HG02884 (cell line): ENCODE measurements around the gene HLA-DQB1.
A peak's percentile ranks its signal among the peaks of the same experiment; 100 is the strongest.
"Not testable (repeated sequence)": the region's sequence is repeated elsewhere in the genome, so short reads cannot be mapped to it uniquely, and the experiment has no call there.

Experiments used
- ATAC-seq: cut with Tn5 transposase; IDR thresholded peaks from one replicate; pipeline ENCODE4 v1.9.1; 2021; ENCODE audit warnings: mild to moderate bottlenecking, moderate library complexity; ENCODE audit not compliant: unreplicated experiment

Gene HLA-DQB1

DNA sequence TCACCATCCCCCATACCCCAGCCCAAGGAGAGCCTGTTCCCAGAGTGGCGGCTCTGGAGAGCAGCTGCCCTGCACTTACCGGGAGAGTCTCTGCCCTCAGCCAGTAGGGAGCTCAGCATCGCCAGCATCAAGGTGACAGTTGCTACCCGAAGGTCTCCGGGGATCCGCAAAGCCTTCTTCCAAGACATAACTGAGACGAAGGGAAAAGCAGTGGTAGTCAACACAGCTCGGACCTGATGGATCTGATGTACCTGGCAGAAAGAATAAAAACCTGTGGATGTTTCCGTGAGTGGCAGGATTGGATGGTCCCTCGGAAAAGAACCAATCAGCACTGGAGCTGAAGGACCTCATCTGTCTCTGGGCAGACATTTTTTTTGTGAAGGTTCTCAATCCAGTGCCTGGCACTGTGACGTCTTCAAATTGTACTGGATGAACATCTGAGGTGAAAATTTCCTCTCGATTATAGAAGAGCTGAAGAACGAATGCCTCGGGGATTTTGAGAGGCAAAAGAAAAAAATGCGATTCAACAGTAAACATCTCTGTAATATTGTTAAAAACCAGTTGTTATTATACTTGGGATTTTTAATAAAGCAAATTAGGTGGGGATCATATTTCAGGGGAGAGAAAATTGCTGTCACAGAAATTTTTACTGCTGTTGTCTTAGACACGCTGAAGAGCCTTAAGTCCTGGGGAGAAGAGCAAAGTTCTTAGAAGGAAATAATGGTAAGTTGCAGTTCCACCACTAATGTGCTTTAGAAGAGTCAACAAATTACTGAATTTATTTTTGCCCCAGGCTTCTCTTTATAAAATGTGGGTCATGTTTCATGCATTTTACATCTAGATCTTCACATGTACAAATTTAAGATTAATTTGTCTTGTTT, at the start of gene HLA-DQB1:
TSS of gene HLA-DQB1 (minus strand) at position 238 of the 881 bp plus-strand sequence. CDS start at position 188, 50 bp downstream.
- ATAC-seq: peak; percentile 50

GRCh38 chr6:32713241-32713640, 46.8 kb upstream of the HLA-DQB1 start:
- ATAC-seq: no peak

- ATAC-seq: no peak
Observed at GRCh38 chr6:32709625-32710024, 43.2 kb upstream of the HLA-DQB1 start.

GRCh38 chr6:32705164-32705563, 38.7 kb upstream of the HLA-DQB1 start:
- not testable (repeated sequence) for ATAC-seq

GRCh38 chr6:32703347-32703746, 36.9 kb upstream of the HLA-DQB1 start:
- no peak for ATAC-seq

DNA sequence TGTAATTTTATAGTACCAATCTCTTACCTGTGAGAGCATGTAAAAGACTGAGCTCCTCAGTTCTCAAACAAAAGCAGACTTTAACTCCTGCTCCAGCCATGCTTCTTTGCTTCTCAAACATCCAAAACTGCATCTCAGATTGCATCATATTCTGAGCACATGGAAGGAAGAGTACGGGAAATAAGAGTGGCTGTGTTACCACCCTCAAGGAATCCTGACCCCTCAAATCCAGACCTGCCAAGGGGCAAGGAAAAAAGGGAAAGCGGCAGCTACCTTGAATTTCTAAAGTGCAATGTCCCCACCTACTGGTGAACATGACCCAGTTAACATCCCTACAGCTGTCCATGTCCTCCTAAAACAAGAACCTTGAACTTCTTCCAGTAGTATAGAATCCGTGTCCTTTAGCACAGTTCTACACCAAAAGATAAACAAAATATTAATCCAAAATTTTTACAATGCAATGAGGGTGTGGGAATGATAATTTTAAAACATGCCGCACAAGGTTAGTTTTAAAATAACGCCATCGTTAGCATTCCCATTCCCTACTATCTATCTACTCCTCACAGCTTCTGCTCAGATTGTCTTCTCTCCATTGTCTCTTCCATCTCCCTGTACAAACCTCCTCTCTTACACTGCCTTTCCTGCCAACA, 34.1 kb upstream of the HLA-DQB1 start:
- no peak for ATAC-seq

DNA sequence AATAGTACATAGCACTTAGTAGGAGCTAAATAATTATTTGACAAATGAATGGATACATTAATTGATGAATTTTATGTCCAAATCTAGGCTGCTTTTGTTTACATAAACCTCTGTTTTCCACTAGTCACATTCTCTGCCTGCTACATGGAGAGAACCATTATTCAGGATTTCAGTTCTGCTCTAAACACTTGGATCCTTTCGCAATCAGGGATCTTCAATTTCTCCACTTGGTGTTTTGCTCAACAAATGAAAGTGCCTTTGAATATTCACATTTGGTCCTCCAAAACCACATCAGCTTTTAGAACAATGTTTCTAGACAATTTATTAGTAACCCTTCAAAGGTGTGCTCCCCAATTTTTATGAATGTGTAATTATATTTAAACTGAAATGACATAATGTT, 30.6 kb upstream of the HLA-DQB1 start:
- ATAC-seq: no peak

GRCh38 chr6:32692019-32692418, 25.6 kb upstream of the HLA-DQB1 start:
- no peak for ATAC-seq

- no peak for ATAC-seq
Observed at GRCh38 chr6:32689531-32690501, 23.4 kb upstream of the HLA-DQB1 start.

DNA sequence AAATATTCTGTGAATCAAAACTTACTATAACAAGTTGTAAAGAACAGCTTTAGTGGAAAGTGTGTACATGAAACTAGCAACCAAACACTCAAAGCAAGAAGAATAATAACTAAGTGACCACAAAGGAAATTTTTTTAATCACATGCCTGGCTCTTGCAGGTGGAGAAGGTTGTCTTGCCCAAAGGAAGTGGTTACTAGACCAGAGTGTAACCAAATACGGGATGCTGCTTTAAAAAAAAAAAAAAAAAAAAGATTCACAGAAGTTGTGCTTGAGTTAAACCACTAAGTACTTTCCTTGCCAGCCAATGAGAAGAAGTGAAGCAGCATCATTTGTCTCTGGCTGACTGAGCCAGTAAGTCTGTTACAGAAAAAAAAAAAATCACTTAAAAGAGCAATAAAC, 19.1 kb upstream of the HLA-DQB1 start:
- ATAC-seq: peak; percentile 71

DNA sequence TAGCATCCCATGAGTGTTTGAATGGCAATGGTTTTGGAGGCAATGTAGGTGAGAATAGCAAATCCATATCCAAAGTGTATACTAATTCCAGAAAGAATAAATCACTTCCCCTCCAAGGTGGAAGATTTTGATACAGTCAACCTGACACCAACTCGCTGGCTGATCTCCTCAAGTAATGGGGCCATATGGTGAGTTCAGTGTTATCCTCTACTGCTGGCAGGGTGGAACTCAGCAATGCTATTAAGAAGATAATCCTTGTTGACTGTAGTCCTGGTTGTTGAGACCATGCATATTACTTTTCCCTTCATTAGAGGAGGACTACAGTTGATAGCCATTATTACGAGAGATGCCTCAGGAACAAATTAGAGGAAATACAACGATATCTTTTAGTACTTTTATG, 17.8 kb upstream of the HLA-DQB1 start:
- no peak for ATAC-seq

- no peak for ATAC-seq
Observed at GRCh38 chr6:32680055-32680454, 13.6 kb upstream of the HLA-DQB1 start.

DNA sequence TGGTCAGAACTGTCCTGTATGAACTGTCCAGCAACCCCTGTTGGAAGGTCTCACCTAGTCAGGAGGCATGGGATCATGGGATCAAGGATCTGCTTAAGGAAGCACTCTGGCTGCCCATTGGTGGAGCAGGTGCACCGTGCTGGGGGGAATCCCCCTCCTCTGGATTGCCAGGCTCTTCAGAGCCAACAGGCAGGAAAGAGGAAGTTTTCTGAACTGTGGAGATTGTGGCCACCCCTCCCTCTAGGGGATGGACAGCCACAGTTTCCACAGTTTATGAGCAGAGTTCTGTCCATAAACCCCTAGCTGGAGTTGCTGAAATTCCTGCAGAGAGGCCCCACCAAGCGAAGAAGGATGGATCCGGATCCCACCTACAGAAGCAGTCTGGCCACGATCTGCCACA, 13.0 kb upstream of the HLA-DQB1 start:
- no peak for ATAC-seq

- not testable (repeated sequence) for ATAC-seq
Observed at GRCh38 chr6:32674123-32674522, 7.7 kb upstream of the HLA-DQB1 start.

GRCh38 chr6:32671908-32672307, 5.5 kb upstream of the HLA-DQB1 start:
- not testable (repeated sequence) for ATAC-seq

- ATAC-seq: no peak
Observed at GRCh38 chr6:32669893-32670292, 3.4 kb upstream of the HLA-DQB1 start.

DNA sequence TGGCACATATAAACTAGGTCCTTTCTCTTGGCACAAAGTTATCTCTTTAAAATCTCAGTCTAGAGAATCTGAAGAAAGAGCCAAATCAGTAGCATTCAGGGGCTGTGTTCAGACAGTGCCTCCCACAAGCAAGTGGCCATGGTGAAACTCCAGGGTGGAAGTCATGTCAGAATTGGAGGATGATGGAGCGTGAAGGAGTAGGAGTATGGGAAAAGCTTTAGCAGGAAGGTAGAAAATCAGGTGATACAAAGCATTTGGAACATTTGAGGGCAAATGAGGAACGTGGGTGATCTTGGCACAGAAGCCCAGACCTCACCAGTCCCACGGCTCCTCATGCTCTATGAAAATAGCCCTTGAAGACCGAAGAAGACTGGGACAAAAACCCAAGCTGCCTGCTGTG, 2.8 kb upstream of the HLA-DQB1 start:
- ATAC-seq: no peak

GRCh38 chr6:32668226-32668747, 1.8 kb upstream of the HLA-DQB1 start:
- ATAC-seq: peak; percentile 72

DNA sequence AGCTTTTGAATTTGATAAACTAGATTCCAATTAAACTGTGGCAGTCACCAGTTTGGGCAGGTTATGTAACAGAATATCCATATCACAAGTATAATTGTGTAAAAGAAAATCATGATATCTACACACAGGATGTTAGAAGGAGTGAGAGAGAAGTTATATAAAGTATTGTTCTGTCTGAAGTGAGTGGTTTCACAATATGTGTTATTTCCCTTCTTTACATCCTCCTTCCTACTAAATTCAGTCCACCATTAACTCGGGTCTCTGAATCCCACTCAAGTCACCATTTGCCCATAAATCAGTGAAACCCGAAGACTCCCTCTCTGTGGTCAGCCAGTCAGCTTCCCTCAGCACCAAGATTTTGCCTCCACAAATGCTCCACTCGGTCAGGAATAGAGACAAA, 796 bp downstream of the HLA-DQB1 start:
- ATAC-seq: no peak

DNA sequence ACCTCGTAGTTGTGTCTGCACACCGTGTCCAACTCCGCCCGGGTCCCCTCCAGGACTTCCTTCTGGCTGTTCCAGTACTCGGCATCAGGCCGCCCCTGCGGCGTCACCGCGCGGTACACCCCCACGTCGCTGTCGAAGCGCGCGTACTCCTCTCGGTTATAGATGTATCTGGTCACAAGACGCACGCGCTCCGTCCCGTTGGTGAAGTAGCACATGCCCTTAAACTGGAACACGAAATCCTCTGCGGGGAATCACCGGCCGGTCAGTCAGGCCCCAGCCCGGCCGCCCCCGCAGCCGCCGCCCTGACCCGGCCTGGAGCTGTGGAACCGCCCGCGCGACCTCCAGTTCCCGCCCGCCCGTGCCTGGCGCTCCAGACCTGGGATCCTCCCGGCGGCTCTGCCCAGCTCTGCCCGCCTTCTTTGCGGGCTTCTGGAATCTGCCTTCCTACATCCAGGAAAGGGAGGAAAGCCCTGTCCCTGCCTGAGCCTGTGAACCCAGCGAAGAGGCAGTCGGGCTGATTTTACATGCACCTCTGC, 1.6 kb downstream of the HLA-DQB1 start:
- no peak for ATAC-seq

DNA sequence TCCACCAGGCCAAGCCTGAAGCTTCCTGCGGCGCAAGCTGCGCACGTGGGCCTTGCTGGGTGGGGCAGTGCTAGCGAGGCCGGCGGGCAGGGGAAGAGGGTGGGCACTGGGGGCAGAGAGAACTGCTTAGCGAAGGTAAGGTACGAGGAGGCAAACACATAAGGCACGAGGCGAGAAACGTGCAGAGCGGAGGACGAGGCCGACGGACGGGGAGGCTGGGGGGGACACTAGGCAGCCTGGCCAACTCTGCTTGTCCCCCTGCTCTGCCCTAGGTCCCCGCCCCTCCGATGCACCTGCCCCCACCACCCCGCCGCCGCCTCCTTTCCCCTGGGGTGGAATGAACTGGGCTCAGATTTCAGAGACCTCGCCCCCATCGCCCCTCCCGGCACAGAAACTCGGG, 2.1 kb downstream of the HLA-DQB1 start:
- no peak for ATAC-seq
